Adrenal gland (tissue), 12 donors: ENCODE data around the gene BAHCC1. TPM values are rescaled to one million over a fixed set of nuclear protein-coding genes. Genes with fewer than 3 reads are reported as not detected.

Experiments
- DNase-seq, 7 donors: peaks; one replicate each; pipeline ENCODE4 v3.0.0-alpha.2; 2019 to 2020
- H3K27ac ChIP-seq, 5 donors: fragments of 200-600 bp; sonication (generic) in 4 of 5; 1 replicate in 3 of 5; 2 replicates in 2 of 5; pipeline versions ENCODE4 v1.5.1 to v1.8.0; 2016 to 2020; ENCODE audit warnings: mild to moderate bottlenecking in 1 of 5
- H3K27me3 ChIP-seq: fragments of 200-600 bp; 2 replicates; pipeline ENCODE4 v1.8.0; 2021
- H3K36me3 ChIP-seq, 2 donors: fragments of 200-600 bp; replicated peaks in 1 of 2; 1 replicate in 1 of 2; 2 replicates in 1 of 2; pipeline versions ENCODE4 v1.5.1 to v1.8.0; 2018 to 2022
- H3K4me1 ChIP-seq, 2 donors: fragments of 200-600 bp; replicated peaks in 1 of 2; 1 replicate in 1 of 2; 2 replicates in 1 of 2; pipeline versions ENCODE4 v1.5.1 to v1.8.0; 2018 to 2021
- H3K4me3 ChIP-seq, 4 donors: fragments of 200-600 bp; sonication (generic) in 3 of 4; one replicate each; pipeline ENCODE4 v1.5.1; 2016 to 2018
- H3K9me3 ChIP-seq, 3 donors: fragments of 200-600 bp; sonication (generic) in 1 of 3; replicated peaks in 1 of 3; 1 replicate in 2 of 3; 2 replicates in 1 of 3; pipeline versions ENCODE4 v1.5.1 to v1.8.0; 2016 to 2021
- CTCF ChIP-seq, 6 experiments: fragments of 450-650 bp in 4 of 6; fragments of 200-600 bp in 2 of 6; sonication (generic) in 1 of 6; IDR thresholded peaks; 1 replicate in 5 of 6; 2 replicates in 1 of 6; pipeline versions ENCODE4 v1.5.1 to v1.8.0; 2016 to 2021; ENCODE audit warnings: antibody characterized with exemption in 6 of 6, mild to moderate bottlenecking in 2 of 6, moderate library complexity in 1 of 6
- POLR2A ChIP-seq, 2 donors: fragments of 450-650 bp; IDR thresholded peaks; one replicate each; pipeline ENCODE4 v1.6.1; 2017; ENCODE audit warnings: antibody characterized with exemption in 2 of 2, mild to moderate bottlenecking in 2 of 2, moderate library complexity in 1 of 2
- WGBS, 4 donors: extraction: QIAGEN DNeasy Blood & Tissue Kit in 2 of 4; methylation state at CpG; one replicate each; pipeline versions ENCODE4 v1.1.5 to v1.1.7; 2013 to 2017; 5-methylcytosine and 5-hydroxymethylcytosine counted together
- intact Hi-C, 2 donors: fragments of 100-400 bp; cut with DNase I; formaldehyde crosslinking; loops; one replicate each; pipeline versions ENCODE4 v1.14.1 to v1.15.0; 2022 to 2023
- polyA plus RNA-seq, 3 donors: library from polyadenylated mRNA; stranded (reverse); fragments of 200-250 nt in 2 of 3; fragments of 350-450 nt in 1 of 3; fragmentation: Illumina TruSeq in 1 of 3; extraction: RNeasy Lipid Tissue Mini Kit (QIAGEN cat#74804) in 1 of 3; gene quantifications; one replicate each; pipeline ENCODE4 v1.2.3, GENCODE V29; 2013 to 2014
- total RNA-seq, 9 donors: library from RNA; depleted of rRNA in 4 of 9; stranded (reverse); fragments of >200 nt in 4 of 9; fragments of 120-200 nt in 1 of 9; fragmentation: NEBNext Ultra II Directional in 1 of 9; extraction: Animal tissue kit (Norgen Biotek cat#: 25700) in 1 of 9; gene quantifications; one replicate each; pipeline versions ENCODE4 v1.1.0 to v1.2.4, GENCODE V29; 2013 to 2023
- donor health status: healthy with polysubstance abuse.
- donor health status: Bipolar disorder and iron deficiency.
- donor health status: DM: yes; HTN: yes; CAD: no.
- donor health status: DM: no; HTN: no; CAD: no.
- donor health status: DM: no; HTN: no; CAD: no.
- donor health status: DM: yes; HTN: yes; CAD: no.

Gene BAHCC1
- total and polyA plus RNA-seq, 12 donors = 1.7 to 68.0 (median 18.4) TPM

- 64 to 93% (median 75%) methylated on average over 10 to 19 of the region's 19 CpGs for WGBS, 4 donors
- DNase-seq = no peak
Measured at GRCh38 chr17:81436294-81436849, 41.1 kb downstream of the BAHCC1 start.

DNA sequence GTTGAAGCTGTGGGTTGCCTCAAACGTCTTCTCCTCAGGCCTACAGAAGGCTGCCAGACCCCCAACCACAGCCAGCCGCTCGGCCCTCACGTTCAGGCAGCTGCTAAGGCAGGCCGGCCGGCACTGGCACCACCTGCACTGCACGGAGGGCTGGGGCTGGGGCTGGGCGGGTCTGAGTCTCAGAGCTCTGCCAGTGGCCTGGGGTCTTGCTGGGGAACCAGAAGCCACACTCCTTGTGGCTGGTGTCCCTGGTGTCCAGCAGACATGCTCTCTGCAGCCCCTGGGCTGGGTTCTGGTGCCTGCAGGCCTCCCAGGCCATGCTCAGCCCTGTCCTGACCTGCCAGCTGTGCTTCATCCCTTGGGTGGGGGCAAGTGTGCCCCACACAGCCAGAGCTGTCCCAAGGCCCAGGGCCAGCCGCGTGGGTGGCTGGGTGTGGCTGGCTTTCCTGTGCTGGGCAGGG is 42.0 kb downstream of the BAHCC1 start:
- Histone ChIP-seq H3K4me3 (no peak overlapping the region), H3K27me3 (no peaks in the 10 kb centered on the region), H3K4me1 (peaks cover 0 to 9% of the 10 kb centered on the region in 2 donors), H3K9me3 (no peaks in the 10 kb centered on the region), H3K36me3 (no peaks in the 10 kb centered on the region), H3K27ac (peak overlapping the region in 2 of 5 donors; percentile 17 to 79)
- no peak for TF ChIP-seq POLR2A (IDR thresholded peaks at IDR 0.05)
- TF ChIP-seq CTCF (IDR thresholded peaks at IDR 0.05) = no peak
- DNase-seq = no peak
- 70 to 100% (median 78%) methylated on average over 2 to 10 of the region's 10 CpGs for WGBS, 4 donors
- intact Hi-C loops = no loop called here

More at GRCh38 chr17:81436294-81436849, 41.1 kb downstream of the BAHCC1 start:
- no peak for TF ChIP-seq CTCF (IDR thresholded peaks at IDR 0.05)
- TF ChIP-seq POLR2A (IDR thresholded peaks at IDR 0.05) = no peak
- no peaks in the 10 kb centered on the region for H3K27me3 ChIP-seq
- H3K27ac ChIP-seq = peak overlapping the region in 2 of 5 donors; percentile 70 to 79
- no peaks in the 10 kb centered on the region for H3K9me3 ChIP-seq
- intact Hi-C loops = no loop called here
- peaks cover 0 to 9% of the 10 kb centered on the region in 2 donors for H3K4me1 ChIP-seq
- H3K36me3 ChIP-seq = no peaks in the 10 kb centered on the region
- H3K4me3 ChIP-seq = no peak overlapping the region

- intact Hi-C loops = no loop called here
- no peak overlapping the region for H3K4me3 ChIP-seq
- no peak overlapping the region for H3K27ac ChIP-seq
- DNase-seq = no peak
- H3K4me1 ChIP-seq = peaks cover 0 to 9% of the 10 kb centered on the region in 2 donors
- WGBS, 4 donors = 86 to 100% (median 91%) methylated on average over 2 to 23 of the region's 23 CpGs
- H3K36me3 ChIP-seq = no peaks in the 10 kb centered on the region
- H3K27me3 ChIP-seq = no peaks in the 10 kb centered on the region
- H3K9me3 ChIP-seq = no peaks in the 10 kb centered on the region
- TF ChIP-seq POLR2A (IDR thresholded peaks at IDR 0.05) (no peak), CTCF (IDR thresholded peaks at IDR 0.05) (no peak)
Measured at GRCh38 chr17:81438007-81438659, 42.9 kb downstream of the BAHCC1 start.

DNA sequence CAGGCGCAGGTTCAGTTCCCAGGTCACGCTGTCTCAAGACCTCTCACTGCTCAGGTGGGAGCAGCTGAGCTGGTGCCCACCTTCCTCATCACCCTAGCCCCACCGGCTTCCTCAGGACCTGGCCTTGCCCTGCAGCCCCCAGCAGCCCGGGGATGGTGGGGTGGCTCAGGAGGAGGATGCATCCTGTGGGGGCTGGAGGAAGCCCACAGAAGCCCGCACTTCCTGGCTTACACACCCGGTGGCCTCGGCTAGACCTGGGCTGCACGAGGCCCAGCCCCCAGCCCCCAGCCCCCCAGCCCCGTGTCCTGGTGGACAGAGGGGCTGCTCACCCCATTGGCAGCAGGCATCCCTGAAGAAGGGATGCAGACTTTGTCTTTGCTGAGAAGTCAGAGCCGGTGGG is 43.4 kb downstream of the BAHCC1 start:
- 63 to 75% (median 74%) methylated on average over 4 to 10 of the region's 10 CpGs; no CpG with 5 or more reads in 1 of the 4 donors for WGBS, 4 donors
- intact Hi-C loops = no loop called here
- TF ChIP-seq POLR2A (IDR thresholded peaks at IDR 0.05) (no peak), CTCF (IDR thresholded peaks at IDR 0.05) (no peak)
- peaks cover 0 to 9% of the 10 kb centered on the region in 2 donors for H3K4me1 ChIP-seq
- no peak for DNase-seq
- H3K36me3 ChIP-seq = no peaks in the 10 kb centered on the region
- no peak overlapping the region for H3K27ac ChIP-seq
- no peak overlapping the region for H3K4me3 ChIP-seq
- H3K9me3 ChIP-seq = no peaks in the 10 kb centered on the region
- no peaks in the 10 kb centered on the region for H3K27me3 ChIP-seq
